ENCODE data around the gene COL20A1. TPM values are rescaled to one million over a fixed set of nuclear protein-coding genes. Genes with fewer than 3 reads are reported as not detected.

COL20A1 gene
- total and polyA plus RNA-seq, 2 experiments from 2014 or later = 1.4 TPM; not detected in 1

DNA sequence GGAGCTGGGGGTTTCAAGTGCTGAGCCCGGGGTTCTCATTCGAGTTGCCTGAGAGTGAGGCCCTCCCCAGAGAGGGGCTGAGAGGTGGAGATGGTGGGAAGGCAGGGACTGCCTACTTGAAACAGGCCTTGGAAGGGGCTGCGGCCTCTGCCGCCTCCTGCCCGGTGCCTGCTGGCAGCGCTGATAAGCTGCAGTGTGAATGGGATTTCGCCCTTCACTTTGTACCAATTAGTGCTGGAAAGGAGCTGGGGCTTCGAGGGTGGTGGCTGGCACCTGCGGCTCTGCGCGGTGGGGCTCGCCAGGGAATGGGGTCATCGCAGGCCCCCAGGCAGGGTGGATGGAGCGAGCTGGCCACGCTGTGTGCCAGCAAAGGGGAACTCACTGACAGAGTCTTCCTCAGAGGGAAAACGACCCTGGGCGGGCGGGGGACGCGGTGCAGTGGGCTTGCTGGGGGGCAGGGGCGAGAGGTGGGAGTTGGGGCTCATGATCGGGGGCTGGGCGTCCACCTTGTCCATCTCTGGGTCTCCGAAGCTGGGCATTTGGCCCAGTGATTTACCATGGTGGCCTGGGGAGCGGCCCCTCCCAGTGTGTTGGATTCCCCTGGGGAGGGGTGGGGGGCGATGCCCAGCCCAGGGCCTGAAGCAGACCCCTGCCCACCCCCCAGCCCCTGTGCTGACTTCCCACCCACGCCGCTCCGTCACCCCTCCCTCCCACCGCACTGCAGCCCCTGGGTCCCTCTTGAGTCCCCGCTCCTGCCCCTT is 22.9 kb downstream of the COL20A1 start:
- Histone ChIP-seq H3K4me3 (no peak overlapping the region), H3K27ac (no peak overlapping the region)
- TF ChIP-seq, protein P1, sequence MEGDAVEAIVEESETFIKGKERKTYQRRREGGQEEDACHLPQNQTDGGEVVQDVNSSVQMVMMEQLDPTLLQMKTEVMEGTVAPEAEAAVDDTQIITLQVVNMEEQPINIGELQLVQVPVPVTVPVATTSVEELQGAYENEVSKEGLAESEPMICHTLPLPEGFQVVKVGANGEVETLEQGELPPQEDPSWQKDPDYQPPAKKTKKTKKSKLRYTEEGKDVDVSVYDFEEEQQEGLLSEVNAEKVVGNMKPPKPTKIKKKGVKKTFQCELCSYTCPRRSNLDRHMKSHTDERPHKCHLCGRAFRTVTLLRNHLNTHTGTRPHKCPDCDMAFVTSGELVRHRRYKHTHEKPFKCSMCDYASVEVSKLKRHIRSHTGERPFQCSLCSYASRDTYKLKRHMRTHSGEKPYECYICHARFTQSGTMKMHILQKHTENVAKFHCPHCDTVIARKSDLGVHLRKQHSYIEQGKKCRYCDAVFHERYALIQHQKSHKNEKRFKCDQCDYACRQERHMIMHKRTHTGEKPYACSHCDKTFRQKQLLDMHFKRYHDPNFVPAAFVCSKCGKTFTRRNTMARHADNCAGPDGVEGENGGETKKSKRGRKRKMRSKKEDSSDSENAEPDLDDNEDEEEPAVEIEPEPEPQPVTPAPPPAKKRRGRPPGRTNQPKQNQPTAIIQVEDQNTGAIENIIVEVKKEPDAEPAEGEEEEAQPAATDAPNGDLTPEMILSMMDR (IDR thresholded peaks at IDR 0.05; ENCODE audit: low read depth, low read length) = no peak

DNA sequence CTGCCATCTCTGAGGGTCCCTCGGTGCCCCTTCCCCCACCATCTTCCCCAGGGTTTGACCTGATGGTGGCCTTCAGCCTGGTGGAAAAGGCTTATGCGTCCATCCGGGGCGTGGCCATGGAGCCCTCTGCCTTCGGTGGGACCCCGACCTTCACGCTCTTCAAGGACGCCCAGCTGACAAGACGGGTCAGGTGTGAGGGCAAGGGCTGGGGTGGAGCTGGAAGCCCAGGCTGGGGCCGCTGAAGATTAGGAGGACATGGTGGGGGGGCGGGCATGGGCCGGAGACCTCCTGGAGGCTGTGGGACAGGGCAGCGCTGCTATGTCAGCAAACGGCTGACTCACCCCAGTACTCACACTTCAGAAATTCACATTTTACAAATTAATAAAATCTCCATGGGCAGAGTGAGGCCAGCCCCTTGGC is 23.5 kb downstream of the COL20A1 start:
- Histone ChIP-seq H3K4me3 (no peak overlapping the region), H3K27me3 (no peaks in the 10 kb centered on the region), H3K4me1 (ENCODE audit: low read depth) (no peaks in the 10 kb centered on the region), H3K9me3 (ENCODE audit: low read depth) (no peaks in the 10 kb centered on the region), H3K36me3 (no peaks in the 10 kb centered on the region), H3K27ac (no peak overlapping the region)
- TF ChIP-seq, protein P1 (IDR thresholded peaks at IDR 0.05; ENCODE audit: low read depth, low read length) = no peak
- no peak for DNase-seq (ENCODE audit: low read depth in 1 of 2, low spot score in 1 of 2)

More for the DNA sequence above, 22.9 kb downstream of the COL20A1 start:
- no peaks in the 10 kb centered on the region for H3K4me1 ChIP-seq (ENCODE audit: low read depth)
- no peaks in the 10 kb centered on the region for H3K36me3 ChIP-seq
- no peaks in the 10 kb centered on the region for H3K27me3 ChIP-seq
- no peaks in the 10 kb centered on the region for H3K9me3 ChIP-seq (ENCODE audit: low read depth)
- no peak for DNase-seq (ENCODE audit: low read depth in 1 of 2, low spot score in 1 of 2)

GRCh38 chr20:63317061-63317460 is 24.1 kb downstream of the COL20A1 start:
- H3K9me3 ChIP-seq (ENCODE audit: low read depth) = no peaks in the 10 kb centered on the region
- H3K4me3 ChIP-seq = no peak overlapping the region
- H3K27me3 ChIP-seq = no peaks in the 10 kb centered on the region
- H3K27ac ChIP-seq = no peak overlapping the region
- TF ChIP-seq, protein P1 (IDR thresholded peaks at IDR 0.05; ENCODE audit: low read depth, low read length) = no peak
- DNase-seq (ENCODE audit: low read depth in 1 of 2, low spot score in 1 of 2) = no peak
- no peaks in the 10 kb centered on the region for H3K36me3 ChIP-seq
- no peaks in the 10 kb centered on the region for H3K4me1 ChIP-seq (ENCODE audit: low read depth)

GRCh38 chr20:63317601-63318291 is 24.8 kb downstream of the COL20A1 start:
- no peaks in the 10 kb centered on the region for H3K27me3 ChIP-seq
- H3K4me3 ChIP-seq = no peak overlapping the region
- no peaks in the 10 kb centered on the region for H3K4me1 ChIP-seq (ENCODE audit: low read depth)
- H3K27ac ChIP-seq = no peak overlapping the region
- no peaks in the 10 kb centered on the region for H3K36me3 ChIP-seq
- TF ChIP-seq, protein P1 (IDR thresholded peaks at IDR 0.05; ENCODE audit: low read depth, low read length) = no peak
- H3K9me3 ChIP-seq (ENCODE audit: low read depth) = no peaks in the 10 kb centered on the region
- no peak for DNase-seq (ENCODE audit: low read depth in 1 of 2, low spot score in 1 of 2)

DNA sequence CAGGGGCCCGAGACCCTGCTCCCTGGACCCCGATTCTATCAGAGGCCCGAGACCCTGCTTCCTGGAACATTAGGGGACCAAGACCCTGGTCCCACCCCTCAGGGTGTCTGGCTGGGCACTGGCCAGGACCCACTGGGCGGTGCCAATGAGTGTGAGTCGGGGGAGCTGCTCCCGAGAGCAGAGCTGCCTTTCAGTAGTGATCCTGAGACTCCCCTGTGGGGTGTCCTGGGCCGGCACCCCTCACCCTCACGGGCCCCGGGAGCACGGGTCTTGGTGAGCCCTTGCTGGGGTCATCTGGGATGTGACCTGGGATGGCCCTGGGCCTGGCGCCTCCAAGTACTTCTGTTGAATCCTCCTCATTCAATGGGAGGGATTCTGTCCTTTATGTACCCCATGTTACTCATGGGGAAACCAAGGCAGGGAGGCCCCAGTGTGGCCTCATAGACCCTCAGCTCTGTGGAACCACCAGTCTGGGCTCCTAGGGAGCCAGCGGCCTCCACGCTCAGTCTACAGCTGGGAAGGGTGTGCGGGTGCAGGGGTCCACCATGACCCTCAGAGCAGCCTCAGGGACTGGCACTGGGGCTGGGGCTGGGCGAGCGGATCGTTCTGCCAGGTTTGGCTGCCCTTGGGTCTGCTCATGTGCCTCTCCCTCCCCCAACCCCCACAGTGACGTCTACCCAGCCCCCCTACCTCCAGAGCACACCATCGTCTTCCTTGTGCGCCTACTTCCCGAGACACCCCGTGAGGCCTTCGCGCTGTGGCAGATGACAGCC is 25.6 kb downstream of the COL20A1 start:
- H3K27me3 ChIP-seq = no peaks in the 10 kb centered on the region
- TF ChIP-seq, protein P1 (IDR thresholded peaks at IDR 0.05; ENCODE audit: low read depth, low read length) = no peak
- H3K9me3 ChIP-seq (ENCODE audit: low read depth) = no peaks in the 10 kb centered on the region
- H3K4me1 ChIP-seq (ENCODE audit: low read depth) = no peaks in the 10 kb centered on the region
- no peak for DNase-seq (ENCODE audit: low read depth in 1 of 2, low spot score in 1 of 2)
- H3K4me3 ChIP-seq = no peak overlapping the region
- no peaks in the 10 kb centered on the region for H3K36me3 ChIP-seq
- H3K27ac ChIP-seq = no peak overlapping the region
